ENCODE measurements around the gene GLB1L. TPM values are rescaled to one million over a fixed set of nuclear protein-coding genes. Genes with fewer than 3 reads are reported as not detected.
"Not testable (repeated sequence)": the region's sequence is repeated elsewhere in the genome, so short reads cannot be mapped to it uniquely, and the experiment has no call there.

Gene GLB1L
- total RNA-seq, 3 donors from 2014 or later = 10.2 to 15.7 (median 11.8) TPM

DNA sequence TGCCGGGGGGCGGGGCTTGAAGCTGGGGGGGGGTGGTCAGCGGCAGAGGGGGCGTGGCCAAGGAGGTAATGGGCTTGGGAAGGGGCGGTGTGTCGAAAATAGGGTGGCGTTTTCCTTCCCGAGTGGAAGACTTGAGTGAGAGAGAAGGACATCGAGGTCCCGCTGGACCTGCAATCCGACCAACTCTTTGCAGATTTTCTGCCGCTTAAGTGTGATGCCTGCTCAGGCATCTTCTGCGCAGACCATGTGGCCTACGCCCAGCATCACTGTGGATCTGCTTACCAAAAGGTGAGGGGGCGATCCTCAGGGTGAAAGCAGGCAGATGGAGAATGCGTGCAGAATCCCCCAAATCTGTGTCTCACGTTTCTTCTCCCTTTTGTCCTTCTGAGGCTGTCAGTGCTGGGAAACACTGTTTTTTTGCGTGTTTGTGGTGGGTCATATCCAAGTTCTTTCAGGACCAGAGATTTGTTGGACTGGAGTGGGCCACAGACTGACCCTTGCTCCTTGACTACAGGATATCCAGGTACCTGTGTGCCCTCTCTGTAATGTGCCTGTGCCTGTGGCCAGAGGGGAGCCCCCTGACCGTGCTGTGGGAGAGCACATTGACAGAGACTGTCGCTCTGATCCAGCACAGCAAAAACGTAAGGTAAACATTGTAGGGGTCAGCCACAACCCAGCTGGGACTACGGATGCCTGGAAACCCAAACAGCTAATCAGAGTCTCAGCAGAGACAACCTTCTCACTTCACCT lies 37.9 kb downstream of the GLB1L start:
- Histone ChIP-seq H3K27me3 (no peaks in the 10 kb centered on the region), H3K27ac (peak overlapping the region; percentile 91 to 97), H3K9me3 (no peaks in the 10 kb centered on the region), H3K4me3 (peak overlapping the region; percentile 70 to 73 (median 71)), H3K36me3 (no peaks in the 10 kb centered on the region), H3K4me1 (peaks cover 5 to 13% of the 10 kb centered on the region in 2 donors)
- intact Hi-C loops (cut with DNase I; ENCODE audit: low total_unique reads) = no loop called here
- no peak for DNase-seq (ENCODE audit: low spot score in 2 of 2)
- no peak for TF ChIP-seq POLR2A (IDR thresholded peaks at IDR 0.05)
- TF ChIP-seq, protein P1, sequence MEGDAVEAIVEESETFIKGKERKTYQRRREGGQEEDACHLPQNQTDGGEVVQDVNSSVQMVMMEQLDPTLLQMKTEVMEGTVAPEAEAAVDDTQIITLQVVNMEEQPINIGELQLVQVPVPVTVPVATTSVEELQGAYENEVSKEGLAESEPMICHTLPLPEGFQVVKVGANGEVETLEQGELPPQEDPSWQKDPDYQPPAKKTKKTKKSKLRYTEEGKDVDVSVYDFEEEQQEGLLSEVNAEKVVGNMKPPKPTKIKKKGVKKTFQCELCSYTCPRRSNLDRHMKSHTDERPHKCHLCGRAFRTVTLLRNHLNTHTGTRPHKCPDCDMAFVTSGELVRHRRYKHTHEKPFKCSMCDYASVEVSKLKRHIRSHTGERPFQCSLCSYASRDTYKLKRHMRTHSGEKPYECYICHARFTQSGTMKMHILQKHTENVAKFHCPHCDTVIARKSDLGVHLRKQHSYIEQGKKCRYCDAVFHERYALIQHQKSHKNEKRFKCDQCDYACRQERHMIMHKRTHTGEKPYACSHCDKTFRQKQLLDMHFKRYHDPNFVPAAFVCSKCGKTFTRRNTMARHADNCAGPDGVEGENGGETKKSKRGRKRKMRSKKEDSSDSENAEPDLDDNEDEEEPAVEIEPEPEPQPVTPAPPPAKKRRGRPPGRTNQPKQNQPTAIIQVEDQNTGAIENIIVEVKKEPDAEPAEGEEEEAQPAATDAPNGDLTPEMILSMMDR (IDR thresholded peaks at IDR 0.05) = no peak
- TF ChIP-seq POLR2AphosphoS5 (IDR thresholded peaks at IDR 0.05) = no peak

DNA sequence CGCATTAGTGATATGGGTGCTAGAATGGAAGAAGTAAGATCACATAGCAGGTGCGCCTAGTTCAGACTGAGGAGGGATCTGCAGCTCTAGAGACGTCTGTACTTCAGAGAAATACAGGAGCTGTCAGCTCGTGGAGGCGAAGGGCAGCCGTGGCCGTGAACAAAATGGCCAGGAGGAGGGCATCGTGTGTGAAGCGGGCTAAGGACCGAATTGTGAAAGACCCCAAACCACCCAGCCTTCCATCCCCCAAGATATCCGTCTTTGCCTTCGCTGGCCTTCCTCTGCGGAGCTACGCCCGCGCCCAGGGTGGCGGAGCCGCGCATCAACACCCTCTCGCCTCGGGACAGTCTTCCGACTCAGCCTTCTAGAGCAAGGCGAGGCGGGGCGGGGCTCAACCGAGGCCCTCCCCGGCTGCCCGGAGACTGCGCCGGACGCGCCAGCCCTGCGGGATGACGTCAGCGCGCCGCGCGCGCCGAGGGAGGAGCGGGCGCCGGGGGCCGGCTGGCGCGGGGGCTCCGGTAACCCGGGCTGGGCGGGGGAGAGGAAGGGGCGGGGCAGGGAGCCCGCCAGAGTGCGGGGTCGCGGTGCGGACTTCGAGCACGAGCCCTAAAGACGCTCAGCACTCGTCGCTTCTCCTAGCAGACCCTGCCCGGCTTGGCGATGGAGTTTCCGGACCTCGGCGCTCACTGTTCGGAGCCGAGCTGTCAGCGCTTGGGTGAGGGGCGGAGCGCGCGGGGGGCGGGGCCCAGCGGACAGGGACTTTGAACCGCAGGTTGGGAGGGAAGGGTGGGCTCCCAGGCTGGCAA lies 38.7 kb downstream of the GLB1L start, which contains the start of gene ZFAND2B:
Gene ZFAND2B, plus strand, starts transcription at position 455 of the 806 bp plus-strand sequence. Its CDS starts 206 bp downstream, at position 661.
- H3K9me3 ChIP-seq = no peaks in the 10 kb centered on the region
- H3K36me3 ChIP-seq = no peaks in the 10 kb centered on the region
- TF ChIP-seq POLR2A (IDR thresholded peaks at IDR 0.05) = peak; percentile 77
- TF ChIP-seq, protein P1 (IDR thresholded peaks at IDR 0.05) = peak in 2 of 3 donors; percentile 49 to 53
- peak; percentile 93 to 96 (median 95) for TF ChIP-seq POLR2AphosphoS5 (IDR thresholded peaks at IDR 0.05)
- H3K27ac ChIP-seq = peak within 1 kb of the TSS; percentile 91 to 97
- H3K27me3 ChIP-seq = no peaks in the 10 kb centered on the region
- peak; percentile 93 to 94 for DNase-seq (ENCODE audit: low spot score in 2 of 2)
- intact Hi-C loops (cut with DNase I; ENCODE audit: low total_unique reads) = no loop called here
- peaks cover 5 to 13% of the 10 kb centered on the region in 2 donors for H3K4me1 ChIP-seq
- peak within 1 kb of the TSS; percentile 70 to 73 (median 71) for H3K4me3 ChIP-seq

DNA sequence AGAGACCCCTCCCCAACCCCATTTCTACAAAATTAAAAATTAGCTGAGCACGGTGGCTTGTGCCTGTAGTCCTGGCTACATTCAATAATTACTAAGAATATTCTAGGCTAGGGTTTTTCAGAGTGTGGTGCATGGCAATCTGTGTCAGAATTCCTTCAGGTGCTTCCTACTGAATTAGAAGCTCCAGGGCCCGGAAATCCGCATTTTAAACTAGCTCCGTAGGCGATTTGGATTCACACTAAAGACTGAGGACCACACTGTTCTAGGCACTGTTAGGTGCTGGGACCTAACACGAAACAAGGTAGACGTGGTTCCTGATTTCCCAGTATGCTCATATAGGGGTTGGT lies 39.3 kb downstream of the GLB1L start:
- H3K36me3 ChIP-seq = no peaks in the 10 kb centered on the region
- H3K4me3 ChIP-seq = peak overlapping the region; percentile 70 to 73 (median 71)
- H3K4me1 ChIP-seq = peaks cover 5 to 13% of the 10 kb centered on the region in 2 donors
- H3K27ac ChIP-seq = peak overlapping the region; percentile 91 to 97
- TF ChIP-seq, protein P1 (IDR thresholded peaks at IDR 0.05) = no peak
- no peak for TF ChIP-seq POLR2AphosphoS5 (IDR thresholded peaks at IDR 0.05)
- TF ChIP-seq POLR2A (IDR thresholded peaks at IDR 0.05) = no peak
- DNase-seq (ENCODE audit: low spot score in 2 of 2) = no peak
- intact Hi-C loops (cut with DNase I; ENCODE audit: low total_unique reads) = no loop called here
- H3K9me3 ChIP-seq = no peaks in the 10 kb centered on the region
- no peaks in the 10 kb centered on the region for H3K27me3 ChIP-seq

DNA sequence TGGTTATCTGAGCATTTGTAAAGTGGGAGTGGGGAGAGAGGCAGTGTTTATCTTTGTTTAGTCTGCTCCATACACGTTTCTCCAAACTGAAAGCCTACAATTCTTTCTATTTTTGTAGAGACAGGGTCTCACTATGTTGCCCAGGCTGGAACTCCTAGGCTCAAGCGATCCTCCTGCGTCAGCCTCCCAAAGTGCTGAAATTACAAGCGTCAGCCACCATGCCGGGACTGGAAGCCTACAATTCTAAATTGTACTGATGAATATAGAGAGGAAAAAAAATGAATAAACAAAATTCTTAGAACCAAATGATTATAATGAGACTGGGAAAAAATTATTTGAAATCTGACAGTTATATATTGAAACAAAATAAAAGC lies 40.1 kb downstream of the GLB1L start:
- no peak for TF ChIP-seq POLR2AphosphoS5 (IDR thresholded peaks at IDR 0.05)
- Histone ChIP-seq H3K36me3 (no peaks in the 10 kb centered on the region), H3K9me3 (no peaks in the 10 kb centered on the region), H3K27ac (no peak overlapping the region), H3K4me1 (peaks cover 5 to 13% of the 10 kb centered on the region in 2 donors), H3K4me3 (no peak overlapping the region), H3K27me3 (no peaks in the 10 kb centered on the region)
- intact Hi-C loops (cut with DNase I; ENCODE audit: low total_unique reads) = no loop called here
- DNase-seq (ENCODE audit: low spot score in 2 of 2) = no peak

DNA sequence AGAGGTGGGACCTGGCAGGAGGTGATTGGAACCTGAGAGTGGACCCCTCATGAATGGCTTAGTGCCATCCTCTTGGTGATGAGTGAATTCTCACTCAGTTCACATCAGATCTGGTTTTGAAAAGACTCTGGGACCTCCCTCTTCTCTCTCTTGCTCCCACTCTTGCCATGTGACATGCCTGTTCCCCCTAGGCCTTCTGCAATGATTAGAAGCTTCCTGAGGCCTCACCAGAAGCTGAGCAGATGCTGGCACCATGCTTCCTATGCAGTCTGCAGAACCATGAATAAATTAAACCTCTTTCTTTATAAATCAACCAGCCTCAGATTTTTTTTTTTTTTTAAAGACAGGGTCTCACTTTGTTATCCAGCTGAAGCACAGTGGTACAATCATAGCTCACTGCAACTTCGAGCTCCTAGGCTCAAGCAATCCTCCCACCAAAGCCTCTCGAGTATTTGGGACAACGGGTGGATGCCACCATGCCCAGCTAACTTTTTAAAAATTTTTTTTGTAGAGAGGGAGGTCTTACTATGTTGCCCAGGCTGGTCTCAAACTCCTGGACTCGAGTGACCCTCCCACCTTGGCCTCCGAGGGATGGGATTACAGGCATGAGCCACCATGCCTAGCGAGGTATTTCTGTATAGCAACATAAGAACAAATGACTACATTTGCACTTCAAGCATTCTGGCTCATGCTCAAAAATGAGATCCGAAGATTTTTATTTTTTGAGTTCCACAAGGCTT lies 40.6 kb downstream of the GLB1L start:
- Histone ChIP-seq H3K36me3 (no peaks in the 10 kb centered on the region), H3K4me3 (no peak overlapping the region), H3K27me3 (no peaks in the 10 kb centered on the region), H3K9me3 (no peaks in the 10 kb centered on the region), H3K27ac (no peak overlapping the region), H3K4me1 (peaks cover 5 to 13% of the 10 kb centered on the region in 2 donors)
- TF ChIP-seq POLR2AphosphoS5 (IDR thresholded peaks at IDR 0.05) (no peak), POLR2A (IDR thresholded peaks at IDR 0.05) (no peak)
- TF ChIP-seq, protein P1 (IDR thresholded peaks at IDR 0.05) = no peak
- intact Hi-C loops (cut with DNase I; ENCODE audit: low total_unique reads) = no loop called here
- no peak for DNase-seq (ENCODE audit: low spot score in 2 of 2)

DNA sequence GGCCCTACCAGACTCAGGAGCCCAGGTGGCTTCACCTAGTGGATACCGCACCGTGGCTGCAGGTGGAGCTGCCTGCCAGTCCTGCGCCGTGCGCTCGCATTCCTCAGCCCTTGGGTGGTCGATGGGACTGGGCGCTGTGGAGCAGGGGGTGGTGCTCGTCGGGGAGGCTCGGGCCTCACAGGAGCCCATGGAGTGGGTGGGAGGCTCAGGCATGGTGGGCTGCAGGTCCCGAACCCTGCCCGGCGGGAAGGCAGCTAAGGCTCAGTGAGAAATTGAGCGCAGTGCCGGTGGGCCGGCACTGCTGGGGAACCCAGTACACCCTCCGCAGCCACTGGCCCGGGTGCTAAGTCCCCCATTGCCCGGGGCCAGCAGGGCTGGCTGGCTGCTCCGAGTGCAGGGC lies 43.9 kb downstream of the GLB1L start:
- H3K27ac ChIP-seq; H3K4me3 ChIP-seq; H3K27me3 ChIP-seq; DNase-seq (ENCODE audit: low spot score in 2 of 2); H3K9me3 ChIP-seq; H3K36me3 ChIP-seq; H3K4me1 ChIP-seq; intact Hi-C loops (cut with DNase I; ENCODE audit: low total_unique reads): not testable (repeated sequence)

DNA sequence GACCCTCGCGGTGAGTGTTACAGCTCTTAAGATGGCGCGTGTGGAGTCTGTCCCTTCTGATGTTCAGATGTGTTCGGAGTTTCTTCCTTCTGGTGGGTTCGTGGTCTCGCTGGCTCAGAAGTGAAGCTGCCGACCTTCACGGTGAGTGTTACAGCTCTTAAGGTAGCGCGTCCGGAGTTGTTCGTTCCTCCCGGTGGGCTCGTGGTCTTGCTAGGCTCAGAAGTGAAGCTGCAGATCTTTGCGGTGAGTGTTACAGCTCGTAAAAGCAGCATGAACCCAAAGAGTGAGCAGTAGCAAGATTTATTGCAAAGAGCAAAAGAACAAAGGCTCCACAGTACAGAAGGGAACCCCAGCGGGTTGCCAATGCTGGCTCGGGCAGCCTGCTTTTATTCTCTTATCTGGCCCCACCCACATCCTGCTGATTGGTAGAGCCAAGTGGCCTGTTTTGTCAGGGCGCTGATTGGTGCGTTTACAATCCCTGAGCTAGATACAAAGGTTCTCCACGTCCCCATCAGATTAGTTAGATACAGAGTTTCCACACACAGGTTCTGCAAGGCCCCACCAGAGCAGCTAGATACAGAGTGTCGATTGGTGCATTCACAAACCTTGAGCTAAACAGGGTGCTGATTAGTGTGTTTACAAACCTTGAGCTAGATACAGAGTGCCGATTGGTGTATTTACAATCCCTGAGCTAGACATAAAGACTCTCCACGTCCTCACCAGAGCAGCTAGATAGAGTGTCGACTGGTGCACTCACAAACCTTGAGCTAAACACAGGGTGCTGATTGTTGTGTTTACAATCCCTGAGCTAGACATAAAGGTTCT lies 44.5 kb downstream of the GLB1L start:
- H3K27me3 ChIP-seq; H3K36me3 ChIP-seq; intact Hi-C loops (cut with DNase I; ENCODE audit: low total_unique reads); H3K4me1 ChIP-seq; DNase-seq (ENCODE audit: low spot score in 2 of 2); H3K9me3 ChIP-seq; H3K4me3 ChIP-seq; H3K27ac ChIP-seq: not testable (repeated sequence)
